ENCODE measurements around the gene KCNK17.

The KCNK17 gene

DNA sequence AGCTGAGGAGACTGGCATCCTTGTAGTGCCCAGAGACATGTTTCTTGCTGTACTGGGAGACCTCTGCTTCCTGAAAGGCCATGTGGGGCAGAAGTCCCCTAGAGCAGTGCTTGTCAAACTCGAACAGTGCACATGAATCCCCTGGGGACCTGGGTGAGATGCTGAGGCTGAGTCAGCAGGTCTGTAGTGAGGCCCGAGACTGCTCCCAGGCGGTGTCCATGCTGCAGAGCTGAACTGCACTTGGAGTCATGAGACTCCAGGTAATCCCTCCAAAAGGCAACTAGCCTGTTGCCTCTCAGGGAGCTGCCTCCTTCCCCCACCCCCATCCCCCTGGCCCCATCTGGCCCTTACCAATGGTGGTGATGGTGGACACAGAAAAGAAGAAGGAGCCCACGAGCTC is 3.7 kb downstream of the KCNK17 start:
- H3K79me2 ChIP-seq (ENCODE audit: control insufficient read depth, insufficient read depth, low read length, poor library complexity), result no peaks in the 10 kb centered on the region
- no peak overlapping the region for H4K8ac ChIP-seq (ENCODE audit: low read depth, low read length)
- no peak overlapping the region for H3K27ac ChIP-seq (ENCODE audit: low read depth, low read length)
- peaks cover 3% of the 10 kb centered on the region for H3K9me3 ChIP-seq (ENCODE audit: insufficient read depth, low read depth, low read length)
- no peak overlapping the region for H3K9ac ChIP-seq (ENCODE audit: low read length)
- H4K12ac ChIP-seq (ENCODE audit: low read depth, low read length), result no peak overlapping the region
- no peak overlapping the region for H4K91ac ChIP-seq (ENCODE audit: low read depth, low read length)
- H2BK12ac ChIP-seq (ENCODE audit: low read length), result no peak overlapping the region
- no peak overlapping the region for H2BK120ac ChIP-seq (ENCODE audit: insufficient read depth, low read length, poor library complexity)
- H3K27me3 ChIP-seq (ENCODE audit: insufficient read depth, low read length), result peaks cover 35% of the 10 kb centered on the region
- no peak overlapping the region for H3K23ac ChIP-seq (ENCODE audit: low read length)
- H3K36me3 ChIP-seq (ENCODE audit: control insufficient read depth in 1 of 2, insufficient read depth in 2 of 2, low read length in 2 of 2), result no peaks in the 10 kb centered on the region
- no peak overlapping the region for H3K4me2 ChIP-seq (ENCODE audit: low read length)
- H2AFZ ChIP-seq (ENCODE audit: insufficient read depth, low read length, poor library complexity), result no peak overlapping the region
- no CpG with 5 or more reads among the region's 4 CpGs for WGBS (ENCODE audit: extremely low coverage, insufficient coverage, insufficient read length)
- peaks cover 0 to 2% of the 10 kb centered on the region in 2 experiments for H3K4me1 ChIP-seq (ENCODE audit: control insufficient read depth in 1 of 2, insufficient read depth in 2 of 2, low read length in 2 of 2)
- no peak overlapping the region for H2BK5ac ChIP-seq (ENCODE audit: low read depth, low read length, poor library complexity)
- H2AK5ac ChIP-seq (ENCODE audit: low read length), result no peak overlapping the region
- H3K79me1 ChIP-seq (ENCODE audit: low read length), result no peaks in the 10 kb centered on the region
- no peak for DNase-seq
- H3K14ac ChIP-seq (ENCODE audit: low read length), result no peak overlapping the region
- no peak overlapping the region for H3K18ac ChIP-seq (ENCODE audit: low read length)
- H3K4me3 ChIP-seq (ENCODE audit: low read depth, low read length), result no peak overlapping the region
- H3K4ac ChIP-seq (ENCODE audit: low read depth, low read length), result no peak overlapping the region

DNA sequence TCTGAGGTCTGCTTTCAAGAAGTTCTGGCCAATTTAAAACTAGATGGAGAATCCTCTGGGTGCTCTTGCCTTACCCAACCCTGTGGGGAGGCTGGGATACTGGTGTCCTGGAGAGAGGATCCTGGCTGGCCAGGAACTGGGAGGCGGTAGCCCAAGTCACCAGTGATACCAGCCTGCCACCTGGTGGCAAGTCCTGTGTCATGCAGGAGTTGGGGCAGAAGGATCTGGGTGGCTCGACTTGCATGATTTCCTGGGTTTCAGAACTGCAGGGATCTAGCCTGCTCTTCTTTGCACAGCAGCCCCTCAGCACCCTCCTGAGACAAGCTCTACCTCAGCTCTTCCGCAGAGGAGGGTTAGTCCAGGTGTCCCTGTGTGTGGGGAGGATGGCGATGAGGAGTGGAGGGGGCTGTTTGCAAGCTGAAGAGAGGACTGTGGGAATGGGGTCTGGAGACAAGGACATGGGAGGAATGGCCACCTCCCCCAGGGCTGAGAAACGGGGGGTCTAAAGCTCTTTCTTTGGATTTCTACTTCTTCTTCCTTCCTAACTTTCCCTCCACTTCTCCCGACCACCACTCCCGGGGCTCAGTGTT is 4.2 kb downstream of the KCNK17 start:
- Histone ChIP-seq H3K79me2 (ENCODE audit: control insufficient read depth, insufficient read depth, low read length, poor library complexity) (no peaks in the 10 kb centered on the region), H3K27ac (ENCODE audit: low read depth, low read length) (no peak overlapping the region), H4K91ac (ENCODE audit: low read depth, low read length) (no peak overlapping the region), H3K27me3 (ENCODE audit: insufficient read depth, low read length) (peaks cover 30% of the 10 kb centered on the region), H2BK5ac (ENCODE audit: low read depth, low read length, poor library complexity) (no peak overlapping the region), H3K14ac (ENCODE audit: low read length) (no peak overlapping the region), H3K4me2 (ENCODE audit: low read length) (no peak overlapping the region), H2AK5ac (ENCODE audit: low read length) (no peak overlapping the region), H2BK12ac (ENCODE audit: low read length) (no peak overlapping the region), H3K79me1 (ENCODE audit: low read length) (no peaks in the 10 kb centered on the region), H3K18ac (ENCODE audit: low read length) (no peak overlapping the region), H3K4ac (ENCODE audit: low read depth, low read length) (no peak overlapping the region), H3K9ac (ENCODE audit: low read length) (no peak overlapping the region), H3K23ac (ENCODE audit: low read length) (no peak overlapping the region), H4K12ac (ENCODE audit: low read depth, low read length) (no peak overlapping the region), H3K36me3 (ENCODE audit: control insufficient read depth in 1 of 2, insufficient read depth in 2 of 2, low read length in 2 of 2) (no peaks in the 10 kb centered on the region), H3K4me1 (ENCODE audit: control insufficient read depth in 1 of 2, insufficient read depth in 2 of 2, low read length in 2 of 2) (peaks cover 0 to 2% of the 10 kb centered on the region in 2 experiments), H2AFZ (ENCODE audit: insufficient read depth, low read length, poor library complexity) (no peak overlapping the region), H4K8ac (ENCODE audit: low read depth, low read length) (no peak overlapping the region), H3K9me3 (ENCODE audit: insufficient read depth, low read depth, low read length) (peaks cover 2% of the 10 kb centered on the region), H2BK120ac (ENCODE audit: insufficient read depth, low read length, poor library complexity) (no peak overlapping the region), H3K4me3 (ENCODE audit: low read depth, low read length) (no peak overlapping the region)
- peak; percentile 74 to 90 for DNase-seq
- WGBS (ENCODE audit: extremely low coverage, insufficient coverage, insufficient read length), result no CpG with 5 or more reads among the region's 7 CpGs

DNA sequence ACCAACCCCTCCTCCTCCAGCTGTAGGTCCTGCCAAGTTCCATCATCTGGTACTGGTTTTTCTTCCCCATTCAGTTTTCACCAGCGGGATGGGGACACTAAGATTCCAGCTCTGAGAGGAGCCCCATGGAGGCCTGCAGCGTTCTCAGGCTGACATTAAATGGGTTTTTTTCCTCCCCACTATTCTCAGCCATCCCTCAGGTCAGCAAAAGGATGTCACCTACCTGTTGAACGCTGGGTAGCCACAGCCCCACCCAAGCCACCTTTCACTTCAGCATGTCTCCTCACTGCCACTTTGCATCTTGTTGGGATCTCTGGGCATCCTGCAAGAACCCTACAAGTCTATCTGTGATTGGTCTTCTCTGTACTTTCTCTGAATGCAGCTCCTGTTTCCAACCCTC is 6.8 kb downstream of the KCNK17 start:
- Histone ChIP-seq H2BK5ac (ENCODE audit: low read depth, low read length, poor library complexity) (no peak overlapping the region), H3K9ac (ENCODE audit: low read length) (no peak overlapping the region), H3K4me2 (ENCODE audit: low read length) (no peak overlapping the region), H2AK5ac (ENCODE audit: low read length) (no peak overlapping the region), H3K4ac (ENCODE audit: low read depth, low read length) (no peak overlapping the region), H3K79me2 (ENCODE audit: control insufficient read depth, insufficient read depth, low read length, poor library complexity) (no peaks in the 10 kb centered on the region), H3K18ac (ENCODE audit: low read length) (no peak overlapping the region), H3K4me1 (ENCODE audit: control insufficient read depth in 1 of 2, insufficient read depth in 2 of 2, low read length in 2 of 2) (peaks cover 0 to 3% of the 10 kb centered on the region in 2 experiments), H3K36me3 (ENCODE audit: control insufficient read depth in 1 of 2, insufficient read depth in 2 of 2, low read length in 2 of 2) (no peaks in the 10 kb centered on the region), H3K27ac (ENCODE audit: low read depth, low read length) (no peak overlapping the region), H2AFZ (ENCODE audit: insufficient read depth, low read length, poor library complexity) (no peak overlapping the region), H2BK12ac (ENCODE audit: low read length) (no peak overlapping the region), H3K79me1 (ENCODE audit: low read length) (no peaks in the 10 kb centered on the region), H3K9me3 (ENCODE audit: insufficient read depth, low read depth, low read length) (no peaks in the 10 kb centered on the region), H4K91ac (ENCODE audit: low read depth, low read length) (no peak overlapping the region), H3K14ac (ENCODE audit: low read length) (no peak overlapping the region), H3K27me3 (ENCODE audit: insufficient read depth, low read length) (peaks cover 4% of the 10 kb centered on the region), H3K23ac (ENCODE audit: low read length) (no peak overlapping the region), H3K4me3 (ENCODE audit: low read depth, low read length) (no peak overlapping the region), H4K8ac (ENCODE audit: low read depth, low read length) (no peak overlapping the region), H2BK120ac (ENCODE audit: insufficient read depth, low read length, poor library complexity) (no peak overlapping the region), H4K12ac (ENCODE audit: low read depth, low read length) (no peak overlapping the region)
- WGBS (ENCODE audit: extremely low coverage, insufficient coverage, insufficient read length), result no CpG with 5 or more reads among the region's 3 CpGs
- no peak for DNase-seq

GRCh38 chr6:39304951-39305350 is 9.3 kb downstream of the KCNK17 start:
- peaks cover 0 to 3% of the 10 kb centered on the region in 2 experiments for H3K4me1 ChIP-seq (ENCODE audit: control insufficient read depth in 1 of 2, insufficient read depth in 2 of 2, low read length in 2 of 2)
- no peak overlapping the region for H3K27ac ChIP-seq (ENCODE audit: low read depth, low read length)
- no peak overlapping the region for H4K91ac ChIP-seq (ENCODE audit: low read depth, low read length)
- H3K14ac ChIP-seq (ENCODE audit: low read length), result no peak overlapping the region
- no peak overlapping the region for H2BK120ac ChIP-seq (ENCODE audit: insufficient read depth, low read length, poor library complexity)
- H4K8ac ChIP-seq (ENCODE audit: low read depth, low read length), result no peak overlapping the region
- H3K4me2 ChIP-seq (ENCODE audit: low read length), result no peak overlapping the region
- H3K27me3 ChIP-seq (ENCODE audit: insufficient read depth, low read length), result no peaks in the 10 kb centered on the region
- no peak for DNase-seq
- no peak overlapping the region for H3K4ac ChIP-seq (ENCODE audit: low read depth, low read length)
- H2BK5ac ChIP-seq (ENCODE audit: low read depth, low read length, poor library complexity), result no peak overlapping the region
- H3K18ac ChIP-seq (ENCODE audit: low read length), result no peak overlapping the region
- no peak overlapping the region for H2AFZ ChIP-seq (ENCODE audit: insufficient read depth, low read length, poor library complexity)
- no peak overlapping the region for H4K12ac ChIP-seq (ENCODE audit: low read depth, low read length)
- H2AK5ac ChIP-seq (ENCODE audit: low read length), result no peak overlapping the region
- H3K9me3 ChIP-seq (ENCODE audit: insufficient read depth, low read depth, low read length), result no peaks in the 10 kb centered on the region
- H3K36me3 ChIP-seq (ENCODE audit: control insufficient read depth in 1 of 2, insufficient read depth in 2 of 2, low read length in 2 of 2), result no peaks in the 10 kb centered on the region
- H3K79me1 ChIP-seq (ENCODE audit: low read length), result no peaks in the 10 kb centered on the region
- H3K4me3 ChIP-seq (ENCODE audit: low read depth, low read length), result no peak overlapping the region
- H3K9ac ChIP-seq (ENCODE audit: low read length), result no peak overlapping the region
- no peak overlapping the region for H2BK12ac ChIP-seq (ENCODE audit: low read length)
- H3K23ac ChIP-seq (ENCODE audit: low read length), result no peak overlapping the region
- H3K79me2 ChIP-seq (ENCODE audit: control insufficient read depth, insufficient read depth, low read length, poor library complexity), result no peaks in the 10 kb centered on the region
